Endometrium (tissue), 2 donors: ENCODE results near the gene ATP7A.

ENCODE experiments used
- FAIRE-seq: peaks from 2 replicates; lab custom pipeline; 2012; peaks lifted over from hg19 to GRCh38; lab: Jason Lieb, UNC
- donor health status: control.
- donor health status: control.

ATP7A gene

DNA sequence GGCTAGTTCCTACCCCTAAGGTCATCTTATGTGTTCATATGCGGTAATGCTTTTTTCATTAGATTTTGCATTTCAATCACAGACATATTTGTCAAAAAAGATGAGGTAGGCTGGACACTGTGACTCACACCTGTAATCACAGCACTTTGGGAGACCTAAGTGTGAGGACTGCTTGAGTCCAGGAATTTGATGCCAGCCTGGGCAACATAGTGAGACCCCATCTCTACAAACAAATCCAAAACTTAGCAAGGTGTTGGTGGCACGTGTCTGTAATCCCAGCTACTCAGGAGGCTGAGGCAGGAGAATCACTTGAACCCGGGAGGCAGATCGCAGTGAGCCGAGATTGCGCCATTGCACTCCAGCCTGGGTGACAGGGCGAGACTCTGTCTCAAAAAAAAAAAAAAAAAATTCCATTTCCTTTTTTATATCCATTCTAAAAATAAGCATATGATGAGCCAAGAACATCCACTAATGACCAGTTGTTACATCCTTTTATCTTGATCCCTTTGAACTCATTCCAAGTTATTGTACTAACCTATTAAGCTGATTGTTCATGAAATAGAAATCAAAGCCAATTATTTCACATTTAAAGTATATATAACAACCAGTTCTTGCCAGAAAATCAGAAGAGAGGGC is 35.5 kb downstream of the ATP7A start:
- FAIRE-seq, result no peak

DNA sequence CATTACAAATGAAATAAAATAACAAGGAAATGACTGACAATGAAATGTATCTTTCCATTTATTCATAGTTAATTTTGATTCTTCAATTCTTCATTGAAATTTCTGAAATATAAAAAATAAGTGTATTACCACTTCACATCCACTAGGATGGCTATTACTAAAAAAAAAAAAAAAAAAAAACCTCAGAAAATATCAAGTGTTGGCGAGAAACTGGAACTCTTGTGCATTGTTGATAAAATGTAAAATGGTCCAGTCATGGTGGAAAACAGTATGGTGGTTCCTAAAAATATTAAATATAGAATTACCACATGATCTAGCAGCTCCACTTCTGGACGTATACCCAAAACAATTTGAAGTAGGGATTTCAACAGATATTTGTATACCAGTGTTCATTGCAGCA is 36.1 kb downstream of the ATP7A start:
- no peak for FAIRE-seq

DNA sequence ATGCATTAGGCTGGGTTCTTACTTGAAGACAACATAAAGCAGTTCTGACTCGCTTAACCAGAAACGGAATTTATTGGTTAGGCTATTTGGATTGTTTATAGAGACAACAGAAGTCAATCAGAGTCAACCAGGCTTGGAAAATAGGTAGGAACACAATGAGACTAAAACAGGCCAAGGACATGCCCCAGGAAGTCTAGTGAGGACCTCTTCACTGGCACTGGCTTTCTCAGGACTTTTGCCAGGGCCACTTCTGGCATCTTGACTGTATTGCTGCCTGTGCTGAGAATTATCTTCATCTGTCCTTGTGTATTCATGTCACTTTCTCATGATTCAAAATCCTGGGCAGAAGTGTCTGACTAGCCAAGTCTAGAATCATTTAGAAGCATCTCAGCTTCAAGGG is 39.3 kb downstream of the ATP7A start:
- FAIRE-seq, result no peak

DNA sequence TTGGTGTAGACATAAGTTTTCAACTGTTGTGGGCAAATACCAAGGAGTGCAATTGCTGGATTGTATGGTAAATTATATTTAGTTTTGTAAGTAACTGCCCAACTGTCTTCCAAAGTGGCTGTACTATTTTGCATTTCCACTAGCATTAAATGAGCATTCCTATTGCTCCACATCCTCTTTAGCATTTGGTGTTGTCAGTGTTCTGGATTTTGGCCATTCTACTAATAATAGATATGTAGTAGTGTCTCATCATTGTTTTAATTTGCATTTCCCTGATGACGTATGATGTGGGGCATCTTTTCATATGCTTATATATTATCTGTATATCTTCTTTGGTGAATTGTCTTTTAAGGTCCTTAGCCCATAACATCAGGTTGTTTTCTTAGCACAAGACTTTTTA is 41.7 kb downstream of the ATP7A start:
- FAIRE-seq, result no peak

DNA sequence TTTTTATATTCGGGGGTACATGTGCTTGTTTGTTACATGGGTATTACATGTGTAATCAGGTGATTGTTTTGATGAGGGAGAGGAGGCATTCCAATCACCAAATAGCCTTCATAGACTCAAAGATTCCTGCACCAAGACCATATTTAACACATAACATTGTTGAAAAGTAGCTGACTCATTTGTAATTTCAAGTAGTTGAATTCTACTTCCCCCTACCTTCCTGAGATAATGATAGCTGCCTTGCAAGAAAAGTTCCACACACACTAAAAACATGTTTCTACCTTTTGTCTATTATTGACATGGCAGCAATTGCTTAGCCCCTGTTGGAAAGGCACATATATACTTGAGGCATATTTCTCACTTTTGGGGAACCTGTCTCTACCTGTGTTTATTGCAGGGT is 42.8 kb downstream of the ATP7A start:
- no peak for FAIRE-seq

DNA sequence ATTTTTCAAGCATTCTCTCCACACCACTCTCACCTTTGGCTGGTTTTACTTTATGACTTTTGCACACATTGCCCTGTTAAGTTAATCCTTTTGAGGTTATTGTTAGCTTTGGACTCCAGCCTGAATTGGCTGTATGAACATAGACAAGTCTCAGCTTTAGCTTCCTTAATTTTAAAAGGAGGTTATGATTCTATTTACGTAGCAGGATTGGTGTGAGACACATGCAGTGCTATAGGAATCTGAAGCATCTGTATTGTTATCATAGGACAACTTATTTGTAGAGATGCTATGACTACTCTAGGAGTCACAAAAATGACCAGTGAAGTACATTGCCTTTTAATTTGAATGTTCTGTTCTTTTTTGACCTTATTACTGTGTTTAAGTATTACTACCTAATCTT is 43.2 kb downstream of the ATP7A start:
- no peak for FAIRE-seq

DNA sequence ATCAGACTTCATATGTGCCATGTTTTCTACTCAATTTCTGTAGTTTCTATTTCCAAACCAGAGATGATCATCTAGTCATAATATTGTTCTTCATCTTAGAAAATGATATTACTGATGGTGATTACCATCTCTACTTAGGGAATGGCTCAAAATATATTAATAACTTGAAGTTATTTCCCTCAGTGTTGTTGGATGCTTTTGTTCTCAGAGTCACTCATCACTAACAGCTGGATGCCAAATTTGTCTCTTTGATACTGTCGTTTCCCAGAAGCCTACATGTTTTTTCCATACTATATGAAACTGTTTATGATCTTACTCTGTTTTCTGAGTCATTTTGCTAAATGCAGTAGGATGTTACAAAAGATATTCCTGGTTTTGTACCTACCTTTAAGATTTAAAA is 50.1 kb downstream of the ATP7A start:
- FAIRE-seq, result no peak

DNA sequence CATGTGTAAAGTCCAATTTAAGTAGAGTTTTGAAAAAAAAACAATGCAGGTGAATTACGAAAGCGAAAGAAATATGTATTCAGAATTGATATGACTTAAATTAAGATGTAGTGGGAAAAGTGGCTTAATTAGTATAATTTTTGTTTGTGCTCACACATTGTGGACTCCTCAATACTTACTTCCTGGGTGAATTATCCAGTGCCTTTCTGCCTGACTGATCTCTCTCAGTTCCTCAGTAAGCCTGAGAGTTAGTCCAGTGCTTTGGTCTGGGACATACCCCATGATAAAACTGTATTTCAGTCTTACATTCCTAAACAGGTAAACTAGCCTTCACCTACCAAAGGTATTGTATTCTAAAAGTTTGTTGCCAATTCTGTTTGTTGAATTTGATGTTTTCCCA is 50.6 kb downstream of the ATP7A start:
- no peak for FAIRE-seq

DNA sequence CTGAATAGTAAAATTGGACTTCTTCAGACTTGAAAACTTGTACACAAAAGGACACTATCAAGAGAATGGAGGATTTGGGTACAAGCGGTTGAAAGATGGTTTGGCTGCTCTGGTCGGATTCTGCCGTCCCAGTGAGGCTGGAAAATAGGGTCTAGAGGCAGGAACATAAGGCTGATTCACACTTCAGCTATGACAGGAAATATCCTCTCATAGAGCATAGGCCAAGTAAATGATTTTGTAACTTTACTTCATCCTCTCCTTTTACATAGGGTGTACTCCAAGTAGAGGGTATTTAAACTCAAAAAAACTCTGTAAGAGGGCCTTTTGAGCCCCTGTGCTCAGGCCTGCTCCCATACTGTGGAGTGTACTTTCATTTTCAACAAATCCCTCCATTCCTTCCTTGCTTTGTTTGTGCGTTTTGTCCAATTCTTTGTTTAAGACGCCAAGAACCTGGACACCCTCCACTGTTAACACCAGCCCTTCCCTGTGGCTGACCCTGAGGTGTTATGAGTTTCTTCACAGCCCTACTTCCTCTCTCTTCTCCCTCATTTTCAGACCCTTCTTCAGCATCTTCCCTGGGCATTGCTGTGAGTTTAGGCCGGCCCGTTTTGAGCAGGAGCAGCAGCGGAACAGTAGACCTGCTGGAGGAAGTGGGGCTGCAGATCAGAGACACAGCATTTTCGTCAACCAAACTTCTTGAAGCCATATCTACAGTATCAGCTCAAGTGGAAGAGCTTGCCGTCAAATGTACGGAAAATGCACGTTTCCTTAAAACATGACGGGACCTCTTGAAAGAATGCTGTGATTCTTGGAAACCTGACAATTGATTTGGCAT is 51.8 kb downstream of the ATP7A start:
- no peak for FAIRE-seq

DNA sequence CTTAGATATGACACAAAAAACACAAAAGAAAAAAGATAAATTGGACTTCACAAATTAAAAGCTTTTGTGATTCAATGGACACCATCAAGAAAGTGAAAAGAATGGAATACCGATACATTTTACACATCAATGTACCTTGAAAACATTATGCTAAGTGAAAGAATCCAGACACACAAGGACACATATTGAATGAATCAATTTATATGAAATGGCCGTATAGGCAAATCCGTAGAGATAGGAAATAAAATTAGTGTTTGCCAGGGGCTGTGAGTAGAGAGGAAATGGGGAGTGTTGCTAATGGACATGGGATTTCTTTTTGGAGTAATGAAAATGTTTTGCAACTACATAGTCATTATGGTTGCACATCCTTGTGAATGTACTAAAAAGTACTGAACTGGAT is 55.9 kb downstream of the ATP7A start:
- FAIRE-seq, result no peak

DNA sequence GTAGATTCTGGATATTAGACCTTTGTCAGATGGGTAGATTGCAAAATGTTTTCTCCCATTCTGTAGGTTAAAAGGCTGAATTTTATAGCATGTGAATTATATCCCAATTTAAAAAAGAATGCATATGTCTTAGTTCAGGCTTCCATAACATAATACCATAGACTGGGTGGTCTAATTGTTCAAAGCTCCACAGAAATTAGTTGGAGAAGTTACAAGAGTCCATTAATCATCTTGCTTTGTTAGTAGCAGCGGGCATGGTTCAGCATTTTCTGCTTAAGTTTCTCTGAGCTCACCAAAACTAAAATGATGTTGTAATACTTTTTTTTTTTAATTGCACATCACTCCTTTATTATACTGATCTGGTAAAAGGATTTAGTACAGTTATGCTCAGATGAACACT is 57.1 kb downstream of the ATP7A start:
- FAIRE-seq, result no peak

DNA sequence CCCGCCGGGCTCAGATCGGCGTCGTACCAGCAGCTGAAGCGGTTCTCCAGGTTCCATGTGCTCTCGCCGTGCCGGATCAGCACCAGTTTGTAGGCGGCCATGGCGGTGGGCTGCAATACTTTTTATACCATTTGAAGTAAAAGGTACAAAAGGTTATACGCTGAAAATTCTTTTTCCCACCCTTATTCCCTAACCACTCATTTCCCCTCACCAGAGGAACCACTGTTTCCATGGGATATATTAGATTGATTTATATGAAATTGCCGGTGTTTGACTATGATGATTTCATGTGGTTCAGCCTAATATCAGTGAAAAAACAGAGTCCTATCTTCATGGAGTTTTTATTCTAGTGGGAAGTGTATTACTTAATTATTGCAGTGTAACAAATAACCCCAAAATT is 59.0 kb downstream of the ATP7A start, which contains the start of gene PGAM4:
TSS of gene PGAM4 (minus strand) at position 101 of the 400 bp plus-strand sequence. CDS start at position 101, 0 bp downstream.
- FAIRE-seq, result no peak

DNA sequence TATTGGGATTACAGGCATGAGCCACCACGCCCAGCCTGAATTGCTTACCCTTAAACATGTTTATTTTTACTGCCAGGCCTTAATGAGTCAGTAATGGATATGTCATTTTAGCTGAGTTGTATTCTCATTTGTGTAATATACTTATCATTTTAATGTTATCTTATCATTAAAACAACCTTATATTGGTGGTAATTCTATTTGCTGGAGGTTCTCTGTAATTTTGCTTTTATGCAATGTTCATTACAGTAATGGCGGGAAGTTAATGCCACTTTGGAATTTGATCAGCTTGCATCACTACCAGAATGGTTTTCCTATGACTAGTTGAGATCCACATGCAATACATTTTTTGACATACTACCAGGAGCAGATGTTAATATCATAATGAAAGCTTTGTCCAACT is 65.3 kb downstream of the ATP7A start:
- no peak for FAIRE-seq

DNA sequence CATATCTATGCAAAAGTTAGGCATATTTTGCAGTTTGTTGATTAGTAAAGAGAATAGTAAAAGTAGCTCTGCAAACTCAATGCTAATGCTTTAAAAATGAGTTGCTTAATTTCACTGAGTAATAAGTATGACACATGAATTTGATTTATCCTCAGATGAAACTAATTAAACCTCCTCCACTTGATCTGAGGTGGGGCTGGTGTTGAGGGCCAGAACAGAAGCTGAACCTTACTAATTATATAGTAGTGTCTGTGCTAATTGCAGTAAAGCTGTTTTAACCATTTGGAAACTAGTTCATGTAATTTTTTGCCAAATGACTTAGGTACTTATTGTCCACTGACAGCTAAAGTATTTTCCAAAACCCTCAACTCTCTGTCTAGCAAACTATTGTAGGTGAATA is 66.6 kb downstream of the ATP7A start:
- FAIRE-seq, result no peak

DNA sequence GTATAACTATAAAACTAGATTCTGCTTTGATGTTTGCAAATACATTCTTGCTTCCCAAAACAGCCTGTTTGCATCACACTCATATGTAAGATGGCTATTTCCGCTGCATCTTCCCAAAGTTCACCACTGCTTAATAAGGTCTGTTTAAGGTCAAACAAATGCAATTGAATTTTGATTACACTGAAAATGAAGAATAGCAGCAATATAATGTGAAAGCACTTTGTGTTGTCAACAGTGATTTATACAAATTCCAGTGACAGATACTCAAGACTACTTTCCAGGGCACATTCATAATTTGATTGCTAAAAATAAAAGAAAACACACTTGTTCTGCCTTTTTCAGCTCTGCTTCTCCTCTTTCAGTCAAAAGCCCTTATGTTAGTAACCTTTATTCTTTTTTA is 67.0 kb downstream of the ATP7A start:
- FAIRE-seq, result no peak

DNA sequence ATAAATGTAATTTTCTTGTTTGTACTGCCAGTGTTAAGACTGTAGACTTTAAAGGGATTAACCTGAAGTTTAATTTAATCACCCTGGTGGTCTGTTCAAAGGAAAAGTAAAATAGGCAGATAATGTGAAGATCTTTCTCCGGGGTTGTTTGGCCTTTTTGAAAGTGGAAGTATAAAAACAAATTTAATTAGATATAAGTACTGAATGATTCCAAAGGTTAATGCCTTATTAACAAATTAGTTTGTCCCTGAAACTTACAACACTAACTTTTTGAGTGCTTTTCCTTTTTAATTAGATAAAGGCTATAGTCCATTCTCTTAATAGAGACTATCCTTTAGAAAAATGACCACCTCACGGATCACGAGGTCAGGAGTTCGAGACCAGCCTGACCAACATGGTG is 69.4 kb downstream of the ATP7A start:
- no peak for FAIRE-seq

DNA sequence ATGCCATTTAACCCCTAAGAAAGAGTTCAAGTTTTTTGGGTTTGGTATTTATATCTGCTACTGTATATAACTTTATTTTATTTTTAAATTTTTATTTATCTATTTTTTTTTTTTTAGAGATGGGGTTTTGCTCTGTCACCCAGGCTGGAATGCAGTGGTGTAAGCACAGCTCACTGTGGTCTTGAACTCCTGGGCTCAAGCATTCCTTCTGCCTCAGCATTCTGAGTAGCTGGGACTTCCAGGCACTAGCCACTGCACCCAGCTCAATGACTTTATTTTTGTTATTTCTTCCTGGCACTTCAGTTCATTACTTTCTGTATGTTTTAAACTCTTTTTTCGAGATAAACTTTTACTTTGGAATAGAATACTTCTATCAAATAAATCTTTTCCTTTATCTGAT is 101.4 kb downstream of the ATP7A start:
- FAIRE-seq, result no peak

DNA sequence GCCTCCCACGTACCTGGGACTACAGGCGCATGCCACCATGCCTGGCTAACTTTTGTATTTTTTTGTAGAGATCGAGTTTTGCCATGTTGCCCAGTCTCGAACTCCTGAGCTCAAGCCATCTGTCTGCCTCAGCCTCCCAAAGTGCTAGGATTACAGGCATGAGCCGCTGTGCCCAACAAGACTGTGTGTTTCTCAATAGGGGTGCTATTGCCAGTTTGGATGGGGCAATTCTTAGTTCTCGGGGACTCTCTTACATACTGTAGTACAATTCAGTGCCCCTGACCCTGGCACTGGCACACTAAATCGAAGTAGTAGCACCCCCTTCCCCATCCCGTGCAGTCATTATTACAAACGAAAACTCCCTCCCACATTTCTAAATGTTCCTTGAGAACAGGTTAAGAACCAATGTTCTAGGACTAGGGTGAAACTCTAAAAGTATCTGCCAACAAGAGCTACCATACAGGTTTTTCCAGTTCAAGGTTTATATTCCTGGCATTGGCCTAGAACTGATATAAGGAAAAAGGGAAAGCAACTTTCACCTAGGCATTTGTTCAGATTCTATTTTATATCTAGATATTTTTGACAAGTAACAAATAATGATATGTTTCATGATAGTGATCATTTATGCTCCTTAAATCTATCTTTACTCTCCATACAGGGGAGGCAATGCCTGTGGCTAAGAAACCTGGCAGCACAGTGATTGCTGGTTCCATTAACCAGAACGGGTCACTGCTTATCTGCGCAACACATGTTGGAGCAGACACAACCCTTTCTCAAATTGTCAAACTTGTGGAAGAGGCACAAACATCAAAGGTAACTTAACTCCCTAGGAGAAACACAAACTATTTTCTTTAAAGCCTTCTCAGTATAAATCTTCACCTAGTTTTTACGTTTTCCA is 109.3 kb downstream of the ATP7A start:
- no peak for FAIRE-seq

DNA sequence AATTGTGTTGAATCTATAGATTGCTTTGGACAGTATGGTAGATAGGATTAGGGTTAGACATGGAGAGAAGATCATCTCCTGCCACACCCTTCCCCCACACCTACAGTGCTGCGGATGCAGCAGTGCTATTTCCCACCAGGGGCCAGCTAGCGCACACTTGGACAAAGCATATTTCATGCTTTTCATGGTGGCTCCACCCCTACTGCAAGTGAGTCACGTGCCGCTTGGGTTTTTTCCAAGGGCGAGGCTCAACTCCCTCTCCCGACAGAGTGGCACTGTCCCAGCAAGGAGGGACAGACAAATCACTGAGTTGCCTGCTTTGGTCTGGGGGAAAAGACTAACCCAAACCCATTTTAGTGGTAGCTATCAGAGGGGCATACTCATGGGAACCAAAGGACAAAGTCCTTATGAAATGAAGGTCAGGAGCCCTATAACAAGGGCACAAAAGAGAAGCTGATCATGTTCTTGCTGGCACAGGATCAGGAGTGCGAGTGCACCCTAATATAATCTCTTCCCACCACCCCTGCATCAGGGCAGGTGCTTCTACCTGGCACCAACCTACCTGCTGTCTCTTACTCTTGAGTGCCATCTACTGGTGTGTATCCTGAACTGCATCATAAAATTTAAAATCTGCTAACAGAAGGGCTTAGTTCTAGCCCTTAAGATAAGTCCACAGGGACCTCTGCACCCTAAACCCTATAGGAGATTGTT is 114.0 kb downstream of the ATP7A start:
- FAIRE-seq, result no peak

DNA sequence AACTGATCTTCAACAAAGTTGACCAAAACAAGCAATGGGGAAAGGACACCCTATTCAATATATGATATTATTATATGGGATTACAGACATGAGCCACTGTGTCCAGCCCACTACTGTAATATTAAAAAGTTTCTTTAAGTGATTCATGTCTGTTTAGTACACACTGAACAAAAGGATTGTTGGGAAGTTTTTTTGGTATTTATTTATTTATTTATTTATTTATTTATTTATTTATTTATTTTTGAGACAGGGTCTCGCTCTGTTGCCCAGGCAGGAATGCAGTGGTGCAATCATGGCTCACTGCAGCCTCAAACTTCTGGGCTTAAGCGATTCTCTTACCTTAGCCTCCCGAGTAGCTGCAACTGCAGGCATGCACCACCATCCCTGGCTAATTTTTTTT is 117.3 kb downstream of the ATP7A start:
- FAIRE-seq, result no peak

DNA sequence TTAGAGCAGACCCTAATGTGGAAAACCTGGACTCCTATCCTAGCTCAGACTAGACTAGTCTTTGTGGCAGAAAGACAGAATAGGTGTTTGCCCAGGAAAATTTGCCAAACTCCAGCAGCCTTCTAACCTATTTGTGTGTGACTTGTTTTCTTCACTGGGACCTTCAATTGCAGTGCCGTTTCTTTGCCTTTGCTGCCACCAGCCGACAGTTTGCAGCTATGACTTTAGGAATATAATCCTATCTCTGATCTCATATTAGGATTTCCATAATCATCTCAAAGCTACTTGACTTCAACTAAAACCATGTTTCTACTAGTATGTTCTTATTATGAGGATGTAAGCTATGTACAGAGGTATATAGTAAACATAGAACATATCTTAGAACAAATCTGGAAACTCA is 119.2 kb downstream of the ATP7A start:
- no peak for FAIRE-seq

DNA sequence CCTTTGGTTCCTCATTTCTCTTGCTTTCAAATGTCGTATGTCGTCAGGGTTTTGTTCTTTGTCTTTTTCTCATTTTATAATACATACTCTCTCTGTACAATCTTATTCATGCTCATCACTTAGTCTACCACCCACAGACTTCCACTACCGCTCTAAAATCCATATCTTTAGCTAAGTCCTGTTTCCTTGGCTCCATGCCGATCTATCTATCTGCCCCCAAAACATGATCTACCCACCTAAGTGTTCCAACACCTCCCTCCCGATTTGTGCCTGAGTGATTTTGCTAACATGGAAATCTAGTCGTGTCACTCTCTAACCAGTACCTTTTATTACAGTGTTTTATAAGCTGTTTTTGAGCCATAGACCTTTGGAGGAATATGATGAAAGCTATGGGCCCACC is 124.6 kb downstream of the ATP7A start:
- no peak for FAIRE-seq
